ENCODE data around the gene FAM20A.

Gene FAM20A

GRCh38 chr17:68539548-68540467 is 61.4 kb downstream of the FAM20A start:
- Histone ChIP-seq H3K27ac (ENCODE audit: low read length) (no peak overlapping the region), H3K4me1 (ENCODE audit: control insufficient read depth, insufficient read depth, low read length) (no peaks in the 10 kb centered on the region), H3K27me3 (ENCODE audit: control insufficient read depth in 1 of 2, insufficient read depth in 2 of 2, low read length in 2 of 2) (no peaks in the 10 kb centered on the region), H3K4me3 (ENCODE audit: low read length in 2 of 2) (no peak overlapping the region), H3K9ac (ENCODE audit: low read length in 2 of 2) (no peak overlapping the region), H3K36me3 (ENCODE audit: control insufficient read depth in 2 of 2, insufficient read depth in 2 of 2, low read length in 2 of 2) (peaks cover 30 to 43% of the 10 kb centered on the region in 2 donors), H3K9me3 (ENCODE audit: control insufficient read depth in 2 of 2, low read length in 2 of 2) (no peaks in the 10 kb centered on the region)

- H3K9me3 ChIP-seq (ENCODE audit: control insufficient read depth in 2 of 2, low read length in 2 of 2), result no peaks in the 10 kb centered on the region
- H3K27me3 ChIP-seq (ENCODE audit: control insufficient read depth in 1 of 2, insufficient read depth in 2 of 2, low read length in 2 of 2), result no peaks in the 10 kb centered on the region
- no peak overlapping the region for H3K9ac ChIP-seq (ENCODE audit: low read length in 2 of 2)
- H3K4me3 ChIP-seq (ENCODE audit: low read length in 2 of 2), result no peak overlapping the region
- H3K36me3 ChIP-seq (ENCODE audit: control insufficient read depth in 2 of 2, insufficient read depth in 2 of 2, low read length in 2 of 2), result peaks cover 42 to 49% of the 10 kb centered on the region in 2 donors
- no peak overlapping the region for H3K27ac ChIP-seq (ENCODE audit: low read length)
- no peaks in the 10 kb centered on the region for H3K4me1 ChIP-seq (ENCODE audit: control insufficient read depth, insufficient read depth, low read length)
Measured at GRCh38 chr17:68535922-68536321, 65.2 kb downstream of the FAM20A start.

- peaks cover 46% of the 10 kb centered on the region in 2 donors for H3K36me3 ChIP-seq (ENCODE audit: control insufficient read depth in 2 of 2, insufficient read depth in 2 of 2, low read length in 2 of 2)
- no peaks in the 10 kb centered on the region for H3K9me3 ChIP-seq (ENCODE audit: control insufficient read depth in 2 of 2, low read length in 2 of 2)
- H3K27me3 ChIP-seq (ENCODE audit: control insufficient read depth in 1 of 2, insufficient read depth in 2 of 2, low read length in 2 of 2), result no peaks in the 10 kb centered on the region
- no peak overlapping the region for H3K4me3 ChIP-seq (ENCODE audit: low read length in 2 of 2)
- no peak overlapping the region for H3K27ac ChIP-seq (ENCODE audit: low read length)
- H3K4me1 ChIP-seq (ENCODE audit: control insufficient read depth, insufficient read depth, low read length), result no peaks in the 10 kb centered on the region
- no peak overlapping the region for H3K9ac ChIP-seq (ENCODE audit: low read length in 2 of 2)
Measured at GRCh38 chr17:68534695-68535088, 66.5 kb downstream of the FAM20A start.

GRCh38 chr17:68533887-68534694 is 67.1 kb downstream of the FAM20A start:
- H3K27ac ChIP-seq (ENCODE audit: low read length), result no peak overlapping the region
- H3K4me1 ChIP-seq (ENCODE audit: control insufficient read depth, insufficient read depth, low read length), result no peaks in the 10 kb centered on the region
- no peak overlapping the region for H3K4me3 ChIP-seq (ENCODE audit: low read length in 2 of 2)
- H3K36me3 ChIP-seq (ENCODE audit: control insufficient read depth in 2 of 2, insufficient read depth in 2 of 2, low read length in 2 of 2), result peaks cover 46 to 51% of the 10 kb centered on the region in 2 donors
- H3K27me3 ChIP-seq (ENCODE audit: control insufficient read depth in 1 of 2, insufficient read depth in 2 of 2, low read length in 2 of 2), result no peaks in the 10 kb centered on the region
- no peak overlapping the region for H3K9ac ChIP-seq (ENCODE audit: low read length in 2 of 2)
- no peaks in the 10 kb centered on the region for H3K9me3 ChIP-seq (ENCODE audit: control insufficient read depth in 2 of 2, low read length in 2 of 2)

GRCh38 chr17:68532826-68533225 is 68.3 kb downstream of the FAM20A start:
- Histone ChIP-seq H3K4me3 (ENCODE audit: low read length in 2 of 2) (no peak overlapping the region), H3K9ac (ENCODE audit: low read length in 2 of 2) (no peak overlapping the region), H3K27me3 (ENCODE audit: control insufficient read depth in 1 of 2, insufficient read depth in 2 of 2, low read length in 2 of 2) (no peaks in the 10 kb centered on the region), H3K4me1 (ENCODE audit: control insufficient read depth, insufficient read depth, low read length) (no peaks in the 10 kb centered on the region), H3K36me3 (ENCODE audit: control insufficient read depth in 2 of 2, insufficient read depth in 2 of 2, low read length in 2 of 2) (peaks cover 49% of the 10 kb centered on the region in 2 donors), H3K27ac (ENCODE audit: low read length) (no peak overlapping the region), H3K9me3 (ENCODE audit: control insufficient read depth in 2 of 2, low read length in 2 of 2) (no peaks in the 10 kb centered on the region)

GRCh38 chr17:68531252-68531651 is 69.9 kb downstream of the FAM20A start:
- no peak overlapping the region for H3K27ac ChIP-seq (ENCODE audit: low read length)
- no peak overlapping the region for H3K9ac ChIP-seq (ENCODE audit: low read length in 2 of 2)
- H3K27me3 ChIP-seq (ENCODE audit: control insufficient read depth in 1 of 2, insufficient read depth in 2 of 2, low read length in 2 of 2), result no peaks in the 10 kb centered on the region
- no peaks in the 10 kb centered on the region for H3K9me3 ChIP-seq (ENCODE audit: control insufficient read depth in 2 of 2, low read length in 2 of 2)
- peaks cover 49 to 52% of the 10 kb centered on the region in 2 donors for H3K36me3 ChIP-seq (ENCODE audit: control insufficient read depth in 2 of 2, insufficient read depth in 2 of 2, low read length in 2 of 2)
- H3K4me1 ChIP-seq (ENCODE audit: control insufficient read depth, insufficient read depth, low read length), result no peaks in the 10 kb centered on the region
- H3K4me3 ChIP-seq (ENCODE audit: low read length in 2 of 2), result no peak overlapping the region

GRCh38 chr17:68527314-68527713 is 73.9 kb downstream of the FAM20A start:
- Histone ChIP-seq H3K27me3 (ENCODE audit: control insufficient read depth in 1 of 2, insufficient read depth in 2 of 2, low read length in 2 of 2) (no peaks in the 10 kb centered on the region), H3K9ac (ENCODE audit: low read length in 2 of 2) (no peak overlapping the region), H3K4me1 (ENCODE audit: control insufficient read depth, insufficient read depth, low read length) (no peaks in the 10 kb centered on the region), H3K9me3 (ENCODE audit: control insufficient read depth in 2 of 2, low read length in 2 of 2) (no peaks in the 10 kb centered on the region), H3K27ac (ENCODE audit: low read length) (no peak overlapping the region), H3K36me3 (ENCODE audit: control insufficient read depth in 2 of 2, insufficient read depth in 2 of 2, low read length in 2 of 2) (peaks cover 66 to 72% of the 10 kb centered on the region in 2 donors), H3K4me3 (ENCODE audit: low read length in 2 of 2) (no peak overlapping the region)

GRCh38 chr17:68526548-68526947 is 74.6 kb downstream of the FAM20A start:
- Histone ChIP-seq H3K9me3 (ENCODE audit: control insufficient read depth in 2 of 2, low read length in 2 of 2) (no peaks in the 10 kb centered on the region), H3K27ac (ENCODE audit: low read length) (no peak overlapping the region), H3K36me3 (ENCODE audit: control insufficient read depth in 2 of 2, insufficient read depth in 2 of 2, low read length in 2 of 2) (peaks cover 66 to 73% of the 10 kb centered on the region in 2 donors), H3K27me3 (ENCODE audit: control insufficient read depth in 1 of 2, insufficient read depth in 2 of 2, low read length in 2 of 2) (no peaks in the 10 kb centered on the region), H3K4me3 (ENCODE audit: low read length in 2 of 2) (no peak overlapping the region), H3K4me1 (ENCODE audit: control insufficient read depth, insufficient read depth, low read length) (no peaks in the 10 kb centered on the region), H3K9ac (ENCODE audit: low read length in 2 of 2) (no peak overlapping the region)

GRCh38 chr17:68522266-68522665 is 78.9 kb downstream of the FAM20A start:
- H3K4me1 ChIP-seq (ENCODE audit: control insufficient read depth, insufficient read depth, low read length), result no peaks in the 10 kb centered on the region
- peaks cover 49 to 52% of the 10 kb centered on the region in 2 donors for H3K36me3 ChIP-seq (ENCODE audit: control insufficient read depth in 2 of 2, insufficient read depth in 2 of 2, low read length in 2 of 2)
- H3K9ac ChIP-seq (ENCODE audit: low read length in 2 of 2), result peak overlapping the region in 1 of 2 donors; percentile 4
- H3K27me3 ChIP-seq (ENCODE audit: control insufficient read depth in 1 of 2, insufficient read depth in 2 of 2, low read length in 2 of 2), result no peaks in the 10 kb centered on the region
- no peak overlapping the region for H3K27ac ChIP-seq (ENCODE audit: low read length)
- no peaks in the 10 kb centered on the region for H3K9me3 ChIP-seq (ENCODE audit: control insufficient read depth in 2 of 2, low read length in 2 of 2)
- no peak overlapping the region for H3K4me3 ChIP-seq (ENCODE audit: low read length in 2 of 2)

GRCh38 chr17:68519911-68520310 is 81.3 kb downstream of the FAM20A start:
- Histone ChIP-seq H3K27me3 (ENCODE audit: control insufficient read depth in 1 of 2, insufficient read depth in 2 of 2, low read length in 2 of 2) (no peaks in the 10 kb centered on the region), H3K9ac (ENCODE audit: low read length in 2 of 2) (no peak overlapping the region), H3K4me1 (ENCODE audit: control insufficient read depth, insufficient read depth, low read length) (no peaks in the 10 kb centered on the region), H3K36me3 (ENCODE audit: control insufficient read depth in 2 of 2, insufficient read depth in 2 of 2, low read length in 2 of 2) (peaks cover 31 to 35% of the 10 kb centered on the region in 2 donors), H3K4me3 (ENCODE audit: low read length in 2 of 2) (no peak overlapping the region), H3K9me3 (ENCODE audit: control insufficient read depth in 2 of 2, low read length in 2 of 2) (no peaks in the 10 kb centered on the region), H3K27ac (ENCODE audit: low read length) (no peak overlapping the region)

Data from stomach smooth muscle (tissue), 2 donors.